ENCODE measurements around the gene METTL25.

METTL25 gene

GRCh38 chr12:82406651-82407050 is 48.3 kb downstream of the METTL25 start:
- no peak for DNase-seq (ENCODE audit: low read depth in 2 of 2)

GRCh38 chr12:82407481-82407880 is 49.2 kb downstream of the METTL25 start:
- no peak for DNase-seq (ENCODE audit: low read depth in 2 of 2)

- DNase-seq (ENCODE audit: low read depth in 2 of 2), result no peak
Observed at GRCh38 chr12:82408844-82409243, 50.5 kb downstream of the METTL25 start.

GRCh38 chr12:82411546-82412230 is 53.4 kb downstream of the METTL25 start:
- no peak for DNase-seq (ENCODE audit: low read depth in 2 of 2)

GRCh38 chr12:82412246-82412645 is 53.9 kb downstream of the METTL25 start:
- DNase-seq (ENCODE audit: low read depth in 2 of 2), result no peak

GRCh38 chr12:82414044-82414443 is 55.7 kb downstream of the METTL25 start:
- no peak for DNase-seq (ENCODE audit: low read depth in 2 of 2)

- DNase-seq (ENCODE audit: low read depth in 2 of 2), result no peak
Observed at GRCh38 chr12:82414926-82415325, 56.6 kb downstream of the METTL25 start.

GRCh38 chr12:82415402-82415801 is 57.1 kb downstream of the METTL25 start:
- DNase-seq (ENCODE audit: low read depth in 2 of 2), result no peak

GRCh38 chr12:82425241-82425640 is 66.9 kb downstream of the METTL25 start:
- no peak for DNase-seq (ENCODE audit: low read depth in 2 of 2)

- DNase-seq (ENCODE audit: low read depth in 2 of 2), result no peak
Observed at GRCh38 chr12:82426081-82426480, 67.8 kb downstream of the METTL25 start.

- no peak for DNase-seq (ENCODE audit: low read depth in 2 of 2)
Observed at GRCh38 chr12:82426586-82426985, 68.3 kb downstream of the METTL25 start.

- no peak for DNase-seq (ENCODE audit: low read depth in 2 of 2)
Observed at GRCh38 chr12:82430541-82431145, 72.3 kb downstream of the METTL25 start.

- no peak for DNase-seq (ENCODE audit: low read depth in 2 of 2)
Observed at GRCh38 chr12:82434392-82434911, 76.1 kb downstream of the METTL25 start.

GRCh38 chr12:82436354-82436753 is 78.0 kb downstream of the METTL25 start:
- no peak for DNase-seq (ENCODE audit: low read depth in 2 of 2)

- no peak for DNase-seq (ENCODE audit: low read depth in 2 of 2)
Observed at GRCh38 chr12:82437744-82438143, 79.4 kb downstream of the METTL25 start.

GRCh38 chr12:82438356-82438755 is 80.0 kb downstream of the METTL25 start:
- DNase-seq (ENCODE audit: low read depth in 2 of 2), result no peak

- no peak for DNase-seq (ENCODE audit: low read depth in 2 of 2)
Observed at GRCh38 chr12:82440885-82441284, 82.6 kb downstream of the METTL25 start.

- DNase-seq (ENCODE audit: low read depth in 2 of 2), result no peak
Observed at GRCh38 chr12:82448911-82449578, 90.7 kb downstream of the METTL25 start.

GRCh38 chr12:82456633-82457032 is 98.3 kb downstream of the METTL25 start:
- DNase-seq (ENCODE audit: low read depth in 2 of 2), result no peak

- no peak for DNase-seq (ENCODE audit: low read depth in 2 of 2)
Observed at GRCh38 chr12:82458101-82458500, 99.8 kb downstream of the METTL25 start.

GRCh38 chr12:82461393-82461792 is 103.1 kb downstream of the METTL25 start:
- DNase-seq (ENCODE audit: low read depth in 2 of 2), result no peak

- DNase-seq (ENCODE audit: low read depth in 2 of 2), result no peak
Observed at GRCh38 chr12:82461836-82462235, 103.5 kb downstream of the METTL25 start.

- DNase-seq (ENCODE audit: low read depth in 2 of 2), result no peak
Observed at GRCh38 chr12:82468563-82468962, 110.2 kb downstream of the METTL25 start.
